ENCODE results near the gene ADCY4. TPM values are rescaled to one million over a fixed set of nuclear protein-coding genes. Genes with fewer than 3 reads are reported as not detected.

Gene ADCY4
- total and polyA plus RNA-seq, 2 donors (not counting 3 experiments of a cell fraction or from before 2014, with no cell fraction given), result 81.6 to 84.0 TPM

DNA sequence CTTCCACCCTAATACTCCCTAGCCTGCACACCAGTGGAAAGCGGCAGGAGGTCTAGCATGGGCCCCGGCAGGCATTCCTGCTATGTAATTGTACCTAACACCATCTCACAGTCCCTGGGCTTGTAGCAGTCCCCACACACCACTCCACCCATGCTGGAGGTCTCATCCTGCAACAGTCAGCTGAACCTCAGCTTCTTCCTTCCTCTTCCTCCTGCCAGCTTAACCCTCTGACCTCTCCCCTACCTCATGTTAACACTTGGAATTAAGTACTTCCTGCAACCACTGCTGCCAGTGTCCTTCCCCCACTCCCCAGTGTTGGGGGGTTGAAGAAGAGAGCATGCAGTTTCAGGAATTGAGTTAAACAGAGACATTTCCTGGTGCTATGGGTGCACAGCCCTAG, 7.6 kb downstream of the ADCY4 start:
- Histone ChIP-seq H3K27me3 (ENCODE audit: control insufficient read depth in 2 of 2, insufficient read depth in 2 of 2, low read length in 2 of 2) (no peaks in the 10 kb centered on the region), H3K4me2 (ENCODE audit: insufficient read depth, low read length) (peak overlapping the region; percentile 8), H3K36me3 (ENCODE audit: control insufficient read depth in 2 of 2, extremely low read depth in 1 of 2, insufficient read depth in 2 of 2, low read length in 2 of 2) (peaks cover 0 to 18% of the 10 kb centered on the region in 2 experiments), H4K20me1 (replicated peaks; ENCODE audit: control insufficient read depth, extremely low read depth, insufficient read depth, low read length) (no peaks in the 10 kb centered on the region), H3K9me1 (replicated peaks; ENCODE audit: control insufficient read depth, extremely low read depth, insufficient read depth, low read length) (no peaks in the 10 kb centered on the region), H3K79me2 (ENCODE audit: control insufficient read depth, insufficient read depth, low read length) (no peaks in the 10 kb centered on the region), H3K9me3 (replicated peaks; ENCODE audit: control insufficient read depth, insufficient read depth, low read length) (no peaks in the 10 kb centered on the region), H3K27ac (ENCODE audit: insufficient read depth, low read depth, low read length) (no peak overlapping the region), H2AFZ (ENCODE audit: low read depth, low read length) (no peak overlapping the region), H3K4me3 (replicated peaks in 1 of 3; ENCODE audit: insufficient read depth in 1 of 3, low read depth in 1 of 3, low read length in 3 of 3) (no peak overlapping the region), H3K4me1 (ENCODE audit: control insufficient read depth, extremely low read depth, insufficient read depth, low read length) (peaks cover 6% of the 10 kb centered on the region), H3K9ac (replicated peaks; ENCODE audit: extremely low read depth, insufficient read depth, low read length) (no peak overlapping the region)
- intact Hi-C loops (cut with micrococcal nuclease) (no loop called here), dilution Hi-C loops (cut with MboI; ENCODE audit: extremely low pct_ligation_motif_present, low sequenced_read_pairs) (no loop called here)
- CTCF ChIA-PET, result interaction anchor here (2.2 to 20.1 kb wide), 3 partner anchors 20 to 107 kb away, joined by 7 to 811 read pairs (median 14); partner anchors contain the start of genes CBLN3, CIDEB and KHNYN
- FAIRE-seq (no peak), DNase-seq (ENCODE audit: low read depth, low spot score) (no peak)
- no TSS peak for BruUV-seq (replicated peaks)
- no peak for TF ChIP-seq EZH2 (IDR thresholded peaks at IDR 0.05; ENCODE audit: borderline replicate concordance, low read depth, low read length, severe bottlenecking)
- TF ChIP-seq POLR2AphosphoS5 (IDR thresholded peaks at IDR 0.05; ENCODE audit: insufficient read depth, low read depth, low read length), result no peak
- TF ChIP-seq POLR2A (IDR thresholded peaks at IDR 0.05; ENCODE audit: low read depth, low read length), result no peak
- TF ChIP-seq, protein P1, sequence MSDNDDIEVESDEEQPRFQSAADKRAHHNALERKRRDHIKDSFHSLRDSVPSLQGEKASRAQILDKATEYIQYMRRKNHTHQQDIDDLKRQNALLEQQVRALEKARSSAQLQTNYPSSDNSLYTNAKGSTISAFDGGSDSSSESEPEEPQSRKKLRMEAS (IDR thresholded peaks at IDR 0.05; ENCODE audit: insufficient read depth, insufficient read length), result no peak
- TF ChIP-seq FOS (IDR thresholded peaks at IDR 0.05; ENCODE audit: borderline replicate concordance, insufficient read depth, low read length), result no peak
- TF ChIP-seq JUN (IDR thresholded peaks at IDR 0.05; ENCODE audit: borderline replicate concordance, insufficient read depth, insufficient read length, low read depth), result no peak
- no peak for TF ChIP-seq GATA2 (IDR thresholded peaks at IDR 0.05; ENCODE audit: insufficient read depth, insufficient read length, low read depth, low read length)
- no peak for TF ChIP-seq MYC (IDR thresholded peaks at IDR 0.05; ENCODE audit: low read depth, low read length)
- TF ChIP-seq, protein P2, sequence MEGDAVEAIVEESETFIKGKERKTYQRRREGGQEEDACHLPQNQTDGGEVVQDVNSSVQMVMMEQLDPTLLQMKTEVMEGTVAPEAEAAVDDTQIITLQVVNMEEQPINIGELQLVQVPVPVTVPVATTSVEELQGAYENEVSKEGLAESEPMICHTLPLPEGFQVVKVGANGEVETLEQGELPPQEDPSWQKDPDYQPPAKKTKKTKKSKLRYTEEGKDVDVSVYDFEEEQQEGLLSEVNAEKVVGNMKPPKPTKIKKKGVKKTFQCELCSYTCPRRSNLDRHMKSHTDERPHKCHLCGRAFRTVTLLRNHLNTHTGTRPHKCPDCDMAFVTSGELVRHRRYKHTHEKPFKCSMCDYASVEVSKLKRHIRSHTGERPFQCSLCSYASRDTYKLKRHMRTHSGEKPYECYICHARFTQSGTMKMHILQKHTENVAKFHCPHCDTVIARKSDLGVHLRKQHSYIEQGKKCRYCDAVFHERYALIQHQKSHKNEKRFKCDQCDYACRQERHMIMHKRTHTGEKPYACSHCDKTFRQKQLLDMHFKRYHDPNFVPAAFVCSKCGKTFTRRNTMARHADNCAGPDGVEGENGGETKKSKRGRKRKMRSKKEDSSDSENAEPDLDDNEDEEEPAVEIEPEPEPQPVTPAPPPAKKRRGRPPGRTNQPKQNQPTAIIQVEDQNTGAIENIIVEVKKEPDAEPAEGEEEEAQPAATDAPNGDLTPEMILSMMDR (IDR thresholded peaks at IDR 0.05; ENCODE audit: extremely low read depth in 1 of 2, insufficient read depth in 1 of 2, low read depth in 1 of 2, low read length in 2 of 2), result no peak
- POLR2A ChIA-PET, result interaction anchor here (0.6 kb wide), 1 partner anchor 273 kb away, joined by 5 read pairs; no protein-coding TSS in a partner anchor
